ENCODE data around the gene MTG1. TPM values are rescaled to one million over a fixed set of nuclear protein-coding genes. Genes with fewer than 3 reads are reported as not detected.
"Not testable (repeated sequence)": the region's sequence is repeated elsewhere in the genome, so short reads cannot be mapped to it uniquely, and the experiment has no call there.

The MTG1 gene
- total RNA-seq, 8 experiments from 2014 or later: 11.9 to 68.6 (median 27.9) TPM

DNA sequence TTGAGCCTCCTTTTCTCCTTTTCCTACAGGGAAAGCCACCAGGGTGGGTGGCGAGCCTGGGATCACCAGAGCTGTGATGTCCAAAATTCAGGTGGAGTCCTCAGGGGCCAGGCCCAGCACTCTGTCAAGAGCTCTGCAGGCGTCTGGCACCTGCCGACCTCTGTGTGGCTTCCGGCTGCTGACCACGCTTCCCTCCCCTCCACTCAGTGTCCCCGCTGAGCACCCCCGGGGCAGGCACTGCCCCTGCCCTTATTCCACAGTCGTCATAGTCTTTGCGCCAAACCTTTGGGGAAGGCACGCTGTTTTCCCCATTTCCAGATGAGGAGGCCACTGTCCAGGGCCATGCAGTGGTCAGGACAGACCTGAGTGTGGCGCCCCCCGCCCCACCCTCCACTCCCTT is 7.5 kb downstream of the MTG1 start:
- Histone ChIP-seq H3K4me3 (no peak overlapping the region), H3K4me1 (replicated peaks in 1 of 2) (no peaks in the 10 kb centered on the region), H3K27ac (no peak overlapping the region)
- in situ Hi-C loops (cut with MboI; ENCODE audit: low pct_unique_long_range_greater_than_20kb in 2 of 9, low sequenced_read_pairs in 9 of 9, unreplicated experiment in 9 of 9): no loop called here
- WGBS, 10 experiments: 80 to 100% (median 90%) methylated on average over 1 to 2 of the region's 12 CpGs; no CpG with 5 or more reads in 6 of the 10 experiments
- no peak for ATAC-seq (replicated peaks in 6 of 8)

DNA sequence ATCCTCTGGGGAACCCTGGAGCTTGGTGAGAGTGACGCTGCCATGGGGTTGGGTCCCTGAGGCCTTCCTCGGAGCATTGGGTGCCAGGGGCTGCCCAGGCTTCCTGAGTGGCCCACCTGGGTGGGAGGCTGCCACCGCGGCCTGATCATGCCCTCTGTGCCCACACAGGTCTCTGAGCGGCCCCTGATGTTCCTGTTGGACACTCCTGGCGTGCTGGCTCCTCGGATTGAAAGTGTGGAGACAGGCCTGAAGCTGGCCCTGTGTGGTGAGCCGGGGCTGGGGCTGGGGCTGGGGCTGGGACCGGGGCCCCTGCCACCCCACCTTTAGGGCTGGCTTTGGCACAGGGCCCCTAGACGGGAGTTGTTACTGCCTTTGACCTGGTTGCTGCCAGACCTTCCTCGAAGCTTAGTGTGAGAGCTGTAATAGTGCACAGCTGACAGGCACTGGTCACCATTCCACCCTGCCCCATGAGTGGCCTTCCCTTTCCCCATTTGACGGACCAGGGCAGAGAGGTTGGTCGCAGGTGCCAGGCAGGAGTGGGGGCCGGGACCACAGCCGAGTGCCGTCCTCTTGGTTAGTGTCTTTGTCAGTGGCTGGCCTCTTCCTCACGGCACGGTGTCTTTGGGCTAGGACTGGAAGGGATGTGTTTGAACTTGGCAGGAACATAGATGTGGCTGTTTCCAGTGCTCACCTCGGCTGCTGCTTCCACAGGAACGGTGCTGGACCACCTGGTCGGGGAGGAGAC is 8.2 kb downstream of the MTG1 start:
- no peak for ATAC-seq (replicated peaks in 6 of 8)
- in situ Hi-C loops (cut with MboI; ENCODE audit: low pct_unique_long_range_greater_than_20kb in 2 of 9, low sequenced_read_pairs in 9 of 9, unreplicated experiment in 9 of 9): no loop called here
- Histone ChIP-seq H3K4me3 (no peak overlapping the region), H3K4me1 (replicated peaks in 1 of 2) (no peaks in the 10 kb centered on the region), H3K27ac (no peak overlapping the region)
- WGBS, 10 experiments: 80 to 100% (median 95%) methylated on average over 1 to 12 of the region's 21 CpGs; no CpG with 5 or more reads in 3 of the 10 experiments

DNA sequence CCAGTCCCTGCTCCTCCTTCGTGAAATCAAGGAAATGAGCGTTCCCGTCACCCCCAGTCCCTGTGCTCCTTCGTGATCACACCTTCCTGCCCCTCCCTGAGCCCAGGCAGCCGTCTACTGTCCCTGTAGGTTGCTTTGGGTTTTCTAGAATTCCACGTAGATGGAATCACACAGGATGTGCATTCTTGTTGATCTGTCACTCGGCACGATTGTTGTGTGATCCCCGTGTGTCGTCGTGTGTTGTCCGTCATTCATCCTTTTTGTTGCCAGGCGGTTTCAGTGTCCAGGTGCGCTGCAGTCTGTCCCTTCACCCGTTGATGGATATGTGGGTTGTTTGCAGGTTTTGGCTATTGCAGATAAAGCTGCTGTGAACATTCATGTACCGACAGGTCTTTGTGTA is 9.4 kb downstream of the MTG1 start:
- 84 to 100% (median 98%) methylated on average over 1 to 11 of the region's 16 CpGs; no CpG with 5 or more reads in 4 of the 10 experiments for WGBS, 10 experiments
- no peak overlapping the region for H3K4me3 ChIP-seq
- no peak for ATAC-seq (replicated peaks in 6 of 8)
- in situ Hi-C loops (cut with MboI; ENCODE audit: low pct_unique_long_range_greater_than_20kb in 2 of 9, low sequenced_read_pairs in 9 of 9, unreplicated experiment in 9 of 9): no loop called here
- no peaks in the 10 kb centered on the region for H3K4me1 ChIP-seq (replicated peaks in 1 of 2)
- H3K27ac ChIP-seq: no peak overlapping the region

DNA sequence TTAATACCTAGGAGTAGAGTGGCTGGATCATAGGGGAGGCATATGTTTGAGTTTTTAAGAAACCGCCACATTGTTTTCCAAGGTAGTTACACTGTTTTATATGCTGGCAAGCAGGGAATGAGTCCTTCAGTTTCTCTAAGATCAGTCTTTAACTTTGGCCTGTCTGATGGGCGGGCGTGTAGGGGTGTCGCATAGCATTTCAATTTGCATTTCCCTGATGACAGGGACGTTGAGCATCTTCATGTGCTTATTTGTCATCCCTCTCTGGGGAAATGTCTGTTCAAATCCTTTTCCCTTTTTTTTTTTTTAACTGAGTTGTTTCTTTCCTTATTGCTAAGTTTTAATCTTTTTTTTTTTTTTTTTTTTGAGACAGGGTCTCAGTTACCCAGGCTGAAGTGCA is 9.8 kb downstream of the MTG1 start:
- no peak overlapping the region for H3K27ac ChIP-seq
- ATAC-seq (replicated peaks in 6 of 8): peak in 2 of 8 experiments; percentile 71
- WGBS, 10 experiments: 59 to 100% (median 89%) methylated on average over 3 to 5 of the region's 5 CpGs; no CpG with 5 or more reads in 2 of the 10 experiments
- no peak overlapping the region for H3K4me3 ChIP-seq
- H3K4me1 ChIP-seq (replicated peaks in 1 of 2): no peaks in the 10 kb centered on the region
- in situ Hi-C loops (cut with MboI; ENCODE audit: low pct_unique_long_range_greater_than_20kb in 2 of 9, low sequenced_read_pairs in 9 of 9, unreplicated experiment in 9 of 9): no loop called here

DNA sequence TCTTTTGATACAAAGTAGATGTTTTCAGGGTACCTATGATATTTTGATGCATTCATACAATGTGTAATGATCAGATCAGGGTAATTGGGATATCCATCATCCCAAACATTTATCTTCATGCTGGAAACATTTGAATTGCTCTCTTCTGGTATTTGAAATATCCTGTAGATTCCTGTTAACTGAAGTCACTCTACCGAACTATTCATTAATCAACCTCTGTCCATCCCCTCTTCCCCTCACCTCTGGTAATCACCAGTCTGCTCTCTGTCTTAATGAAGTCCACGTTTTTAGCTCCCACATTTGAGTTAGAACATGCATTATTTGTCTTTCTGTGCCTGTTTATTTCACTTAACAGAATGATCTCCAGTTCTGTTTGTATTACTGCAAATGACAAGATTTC is 11.3 kb downstream of the MTG1 start:
- no peak overlapping the region for H3K4me3 ChIP-seq
- ATAC-seq (replicated peaks in 6 of 8): no peak
- in situ Hi-C loops (cut with MboI; ENCODE audit: low pct_unique_long_range_greater_than_20kb in 2 of 9, low sequenced_read_pairs in 9 of 9, unreplicated experiment in 9 of 9): no loop called here
- H3K4me1 ChIP-seq (replicated peaks in 1 of 2): no peaks in the 10 kb centered on the region
- no peak overlapping the region for H3K27ac ChIP-seq
- 17 to 100% (median 63%) methylated on average over 1 to 2 of the region's 2 CpGs; no CpG with 5 or more reads in 2 of the 10 experiments for WGBS, 10 experiments

DNA sequence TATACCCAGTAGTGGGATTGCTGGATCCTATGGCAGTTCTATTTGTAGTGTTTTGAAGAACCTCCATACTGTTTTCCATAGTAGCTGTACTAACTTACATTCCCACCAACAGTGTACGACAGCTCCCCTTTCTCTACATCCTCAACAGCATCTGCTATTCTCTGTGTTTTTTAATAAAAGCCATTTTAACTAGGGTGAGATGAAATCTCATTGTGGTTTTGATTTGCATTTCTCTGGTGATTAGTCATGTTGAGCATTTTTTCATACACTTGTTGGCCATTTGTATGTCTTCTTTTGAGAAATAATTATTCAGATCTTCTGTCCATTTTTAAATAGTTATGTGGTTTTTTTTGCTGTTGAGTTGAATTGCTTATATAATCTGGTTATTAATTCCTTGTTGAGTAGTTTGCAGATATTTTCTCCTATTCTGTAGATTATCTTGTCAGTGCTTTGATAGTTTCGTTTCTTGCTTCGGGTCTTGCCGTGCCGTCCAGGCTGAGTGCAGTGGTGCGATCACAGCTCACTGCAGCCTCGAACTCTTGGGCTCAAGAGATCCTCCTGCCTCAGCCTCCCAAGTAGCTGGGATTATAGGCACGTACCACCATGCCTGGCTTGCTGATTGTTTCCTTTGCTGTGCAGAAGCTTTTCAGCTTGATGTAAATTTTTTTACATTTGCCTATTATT is 12.0 kb downstream of the MTG1 start:
- WGBS, 10 experiments: 80 to 99% (median 93%) methylated on average over 2 to 8 of the region's 8 CpGs
- no peak overlapping the region for H3K4me3 ChIP-seq
- in situ Hi-C loops (cut with MboI; ENCODE audit: low pct_unique_long_range_greater_than_20kb in 2 of 9, low sequenced_read_pairs in 9 of 9, unreplicated experiment in 9 of 9): no loop called here
- ATAC-seq (replicated peaks in 6 of 8): peak in 2 of 8 experiments; percentile 53 to 60
- no peaks in the 10 kb centered on the region for H3K4me1 ChIP-seq (replicated peaks in 1 of 2)
- no peak overlapping the region for H3K27ac ChIP-seq

DNA sequence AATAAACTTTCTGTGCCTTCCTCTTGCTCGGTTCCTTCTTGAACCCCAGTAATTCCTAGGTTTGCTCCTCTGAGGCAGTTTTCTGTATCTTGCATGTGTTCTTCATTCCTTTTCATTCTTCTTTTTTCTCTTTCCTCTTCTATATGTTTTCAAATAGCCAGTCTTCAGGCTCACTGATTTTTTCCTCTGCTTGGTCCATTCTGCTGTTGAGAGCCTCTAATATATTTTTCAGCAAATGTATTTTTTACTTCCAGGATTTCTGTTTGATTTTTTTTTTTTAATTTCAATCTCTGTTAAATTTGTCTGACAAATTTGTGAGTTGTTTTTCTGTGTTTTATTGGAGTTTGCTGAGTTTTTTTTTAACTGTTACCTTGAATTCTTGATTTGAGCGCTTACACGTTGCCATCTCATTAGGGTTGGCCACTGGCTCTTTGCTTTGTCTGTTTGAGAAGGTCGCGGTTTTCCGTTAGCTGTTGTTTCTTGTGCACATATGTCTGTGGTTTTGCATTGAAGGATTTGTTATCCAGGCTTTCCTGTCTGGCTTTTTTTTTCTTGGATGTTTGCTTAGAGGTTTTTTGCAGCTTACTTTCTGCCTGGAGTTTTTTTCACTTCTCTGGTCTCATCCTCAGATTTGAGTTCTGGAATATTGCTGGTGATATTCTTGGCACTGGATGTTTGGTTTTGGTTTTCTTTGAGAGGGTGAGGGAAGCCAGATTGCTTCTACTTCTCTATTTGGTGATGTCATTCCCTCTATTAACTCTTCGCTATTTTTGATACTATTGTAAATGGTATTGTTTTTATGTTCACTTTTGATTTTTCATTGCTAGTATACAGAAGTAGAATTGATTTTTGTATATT is 17.8 kb downstream of the MTG1 start:
- H3K4me1 ChIP-seq (replicated peaks in 1 of 2): no peaks in the 10 kb centered on the region
- no peak overlapping the region for H3K27ac ChIP-seq
- no peak overlapping the region for H3K4me3 ChIP-seq
- 82 to 100% (median 98%) methylated on average over 3 to 7 of the region's 7 CpGs for WGBS, 10 experiments
- no peak for ATAC-seq (replicated peaks in 6 of 8)
- in situ Hi-C loops (cut with MboI; ENCODE audit: low pct_unique_long_range_greater_than_20kb in 2 of 9, low sequenced_read_pairs in 9 of 9, unreplicated experiment in 9 of 9): no loop called here

DNA sequence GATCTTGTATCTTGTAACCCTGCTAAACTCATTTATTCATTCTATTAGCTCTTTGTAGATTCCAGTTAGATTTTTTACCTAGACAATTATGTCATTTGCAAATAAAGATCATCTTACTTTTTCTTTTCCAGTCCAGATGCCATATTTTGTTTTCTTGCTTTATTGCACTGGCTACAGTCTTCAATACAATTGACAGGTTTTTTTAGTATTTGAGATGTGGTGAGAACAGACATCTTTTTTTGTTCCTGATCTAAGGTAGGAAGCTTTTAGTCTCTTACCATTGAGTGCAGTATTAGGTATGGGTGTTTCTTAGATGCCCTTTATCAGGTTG is 18.4 kb downstream of the MTG1 start:
- in situ Hi-C loops (cut with MboI; ENCODE audit: low pct_unique_long_range_greater_than_20kb in 2 of 9, low sequenced_read_pairs in 9 of 9, unreplicated experiment in 9 of 9): no loop called here
- H3K4me1 ChIP-seq (replicated peaks in 1 of 2): no peaks in the 10 kb centered on the region
- H3K4me3 ChIP-seq: no peak overlapping the region
- ATAC-seq (replicated peaks in 6 of 8): no peak
- no peak overlapping the region for H3K27ac ChIP-seq

DNA sequence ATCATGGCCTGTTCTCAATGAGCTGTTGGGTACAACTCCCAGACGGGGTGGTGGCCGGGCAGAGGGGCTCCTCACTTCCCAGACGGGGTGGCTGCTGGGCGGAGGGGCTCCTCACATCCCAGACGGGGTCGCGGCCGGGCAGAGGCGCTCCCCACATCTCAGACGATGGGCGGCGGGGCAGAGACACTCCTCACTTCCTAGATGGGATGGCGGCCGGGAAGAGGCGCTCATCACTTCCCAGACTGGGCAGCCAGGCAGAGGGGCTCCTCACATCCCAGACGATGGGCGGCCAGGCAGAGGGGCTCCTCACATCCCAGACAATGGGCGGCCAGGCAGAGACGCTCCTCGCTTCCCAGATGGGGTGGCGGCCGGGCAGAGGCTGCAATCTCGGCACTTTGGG is 20.4 kb downstream of the MTG1 start:
- ATAC-seq (replicated peaks in 6 of 8); H3K27ac ChIP-seq; H3K4me3 ChIP-seq; in situ Hi-C loops (cut with MboI; ENCODE audit: low pct_unique_long_range_greater_than_20kb in 2 of 9, low sequenced_read_pairs in 9 of 9, unreplicated experiment in 9 of 9); H3K4me1 ChIP-seq (replicated peaks in 1 of 2): not testable (repeated sequence)
- 95% methylated on average over 4 of the region's 23 CpGs; no CpG with 5 or more reads in 9 of the 10 experiments for WGBS, 10 experiments

DNA sequence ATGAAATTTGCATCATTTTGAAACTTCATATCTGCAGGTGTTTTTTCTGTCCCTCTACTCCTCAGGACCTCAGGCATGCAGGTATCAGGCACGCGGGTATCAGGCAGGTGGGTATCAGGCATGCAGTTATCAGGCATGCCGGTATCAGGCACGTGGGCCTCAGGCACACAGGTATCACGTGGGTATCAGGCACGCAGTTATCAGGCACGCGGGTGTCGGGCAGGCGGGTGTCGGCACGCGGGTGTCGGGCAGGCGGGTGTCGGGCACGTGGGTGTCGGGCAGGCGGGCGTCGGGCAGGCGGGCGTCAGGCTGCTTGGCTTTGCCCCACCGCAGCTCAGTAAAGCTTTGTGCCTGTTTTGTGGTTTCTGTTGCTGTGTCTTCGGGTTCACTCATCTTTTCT is 21.8 kb downstream of the MTG1 start:
- in situ Hi-C loops (cut with MboI; ENCODE audit: low pct_unique_long_range_greater_than_20kb in 2 of 9, low sequenced_read_pairs in 9 of 9, unreplicated experiment in 9 of 9): no loop called here
- Histone ChIP-seq H3K4me3 (no peak overlapping the region), H3K4me1 (replicated peaks in 1 of 2) (no peaks in the 10 kb centered on the region), H3K27ac (no peak overlapping the region)
- no peak for ATAC-seq (replicated peaks in 6 of 8)
- 88 to 100% (median 100%) methylated on average over 1 to 10 of the region's 25 CpGs; no CpG with 5 or more reads in 2 of the 10 experiments for WGBS, 10 experiments

DNA sequence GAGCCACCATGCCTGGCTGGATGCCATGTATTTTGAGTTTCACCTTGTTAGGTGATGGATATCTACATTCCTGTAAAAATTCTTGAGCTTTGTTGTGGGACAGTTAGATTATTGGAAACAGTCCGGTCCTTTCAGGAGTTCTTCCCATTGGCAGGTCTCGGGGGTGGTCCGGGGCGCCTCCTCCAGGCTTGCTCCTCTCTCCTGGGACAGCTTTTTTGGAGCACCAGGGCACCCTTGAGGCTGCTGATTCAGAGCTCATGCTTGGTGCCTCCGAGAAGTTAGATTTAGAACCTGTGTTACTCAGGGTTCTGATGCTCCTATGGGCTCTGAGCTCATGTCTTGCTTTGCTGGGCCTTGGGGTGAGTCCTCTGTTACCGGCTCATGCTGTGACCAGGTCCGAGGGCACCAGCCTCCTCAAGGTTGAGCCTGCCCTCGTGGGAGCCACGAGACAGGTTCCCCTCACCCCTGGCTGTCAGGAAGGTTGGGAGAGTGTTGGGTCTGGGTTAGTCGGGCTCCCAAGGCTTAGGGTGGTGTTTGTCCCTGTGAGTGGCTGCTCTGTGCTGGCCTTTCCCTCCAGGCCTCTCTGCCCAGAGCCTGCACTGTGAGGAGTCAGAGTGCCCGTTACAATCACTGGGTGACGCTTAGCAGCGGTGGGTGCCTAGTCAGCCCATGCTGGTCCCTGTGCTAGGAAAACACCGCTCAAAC is 24.5 kb downstream of the MTG1 start:
- H3K4me3 ChIP-seq: no peak overlapping the region
- 80 to 100% (median 94%) methylated on average over 2 to 11 of the region's 14 CpGs; no CpG with 5 or more reads in 5 of the 10 experiments for WGBS, 10 experiments
- H3K27ac ChIP-seq: no peak overlapping the region
- ATAC-seq (replicated peaks in 6 of 8): no peak
- in situ Hi-C loops (cut with MboI; ENCODE audit: low pct_unique_long_range_greater_than_20kb in 2 of 9, low sequenced_read_pairs in 9 of 9, unreplicated experiment in 9 of 9): no loop called here
- peaks cover 0 to 4% of the 10 kb centered on the region in 2 donors for H3K4me1 ChIP-seq (replicated peaks in 1 of 2)

DNA sequence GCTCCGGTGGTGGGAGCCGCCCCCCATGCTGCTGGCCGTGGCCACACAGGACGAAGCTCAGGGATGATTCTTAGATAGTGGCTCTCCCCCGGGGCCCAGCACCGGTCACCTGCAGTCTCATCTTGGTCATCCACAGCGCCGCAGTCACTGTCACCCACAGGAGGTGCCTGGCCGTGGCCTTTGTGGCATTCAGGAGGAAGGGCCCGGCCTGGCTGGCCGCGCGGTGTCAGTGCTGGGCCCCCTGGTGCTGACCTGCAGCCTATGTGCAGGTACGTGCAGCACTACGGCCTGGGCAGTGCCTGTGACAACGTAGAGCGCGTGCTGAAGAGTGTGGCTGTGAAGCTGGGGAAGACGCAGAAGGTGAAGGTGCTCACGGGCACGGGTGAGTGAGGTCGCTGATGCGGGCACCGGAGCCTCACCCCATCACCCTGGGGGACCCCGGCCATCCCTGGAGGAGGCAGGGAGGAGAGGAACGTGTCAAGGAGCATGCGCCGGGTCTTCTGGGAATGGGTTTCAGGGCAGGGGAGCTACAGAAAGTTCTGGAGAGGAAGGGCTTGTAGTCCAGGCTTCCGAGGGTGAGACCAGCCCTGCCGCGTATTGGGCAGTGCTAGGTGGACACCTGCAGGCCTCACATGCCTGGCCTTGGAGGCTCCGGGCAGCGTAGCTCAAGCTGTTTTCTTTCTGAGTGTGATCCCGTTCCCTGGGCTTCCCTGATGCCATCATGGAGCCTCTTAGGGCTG is 25.4 kb downstream of the MTG1 start:
- 73 to 100% (median 98%) methylated on average over 1 to 9 of the region's 34 CpGs; no CpG with 5 or more reads in 7 of the 10 experiments for WGBS, 10 experiments
- Histone ChIP-seq H3K4me3 (no peak overlapping the region), H3K4me1 (replicated peaks in 1 of 2) (peaks cover 0 to 4% of the 10 kb centered on the region in 2 donors), H3K27ac (no peak overlapping the region)
- no peak for ATAC-seq (replicated peaks in 6 of 8)
- in situ Hi-C loops (cut with MboI; ENCODE audit: low pct_unique_long_range_greater_than_20kb in 2 of 9, low sequenced_read_pairs in 9 of 9, unreplicated experiment in 9 of 9): no loop called here
